ENCODE results near the gene SLC39A11.

- no peak for TF ChIP-seq FOXM1 (IDR thresholded peaks at IDR 0.05; ENCODE audit: borderline replicate concordance, low read depth)
- no peak for TF ChIP-seq EP300 (IDR thresholded peaks at IDR 0.05; ENCODE audit: borderline replicate concordance)
- no peak for TF ChIP-seq EGR1 (IDR thresholded peaks at IDR 0.05)
- no peak for TF ChIP-seq TEAD4 (IDR thresholded peaks at IDR 0.05)
- TF ChIP-seq, protein P1, sequence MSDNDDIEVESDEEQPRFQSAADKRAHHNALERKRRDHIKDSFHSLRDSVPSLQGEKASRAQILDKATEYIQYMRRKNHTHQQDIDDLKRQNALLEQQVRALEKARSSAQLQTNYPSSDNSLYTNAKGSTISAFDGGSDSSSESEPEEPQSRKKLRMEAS (IDR thresholded peaks at IDR 0.05) = no peak
- no peak for TF ChIP-seq TAF1 (IDR thresholded peaks at IDR 0.05; ENCODE audit: low read depth)
These were observed 492.6 kb downstream of the SLC39A11 start for GRCh38 chr17:72599891-72600290.
